ENCODE results near the gene DUXA.
"Not testable (repeated sequence)": the region's sequence is repeated elsewhere in the genome, so short reads cannot be mapped to it uniquely, and the experiment has no call there.

The DUXA gene

GRCh38 chr19:57167385-57167784 lies at the start of gene DUXA:
TSS of gene DUXA (minus strand) at chr19:57167485. CDS start at chr19:57167443, 42 bp downstream.
- no peak for DNase-seq

GRCh38 chr19:57212109-57212508 lies 44.8 kb upstream of the DUXA start:
- no peak for DNase-seq

DNA sequence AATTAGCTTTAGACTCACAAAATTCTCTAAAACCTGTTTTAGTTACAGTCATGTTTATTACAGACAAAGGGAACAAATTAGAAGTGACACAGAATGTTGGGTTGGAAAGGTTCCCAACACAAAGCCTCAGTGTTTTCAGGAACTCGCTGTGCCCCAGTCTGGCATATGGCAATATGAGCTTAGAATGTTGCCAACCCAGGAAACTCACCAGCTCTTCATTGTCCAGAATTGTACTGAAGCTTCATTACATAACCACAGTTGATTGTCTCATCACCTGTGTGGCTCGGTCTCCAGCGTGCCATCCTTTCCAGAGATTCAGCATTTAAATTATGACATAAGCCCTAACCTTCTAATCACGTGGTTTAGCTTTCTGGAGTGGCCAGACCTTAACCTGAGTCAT lies 43.1 kb upstream of the DUXA start:
- no peak for DNase-seq

DNA sequence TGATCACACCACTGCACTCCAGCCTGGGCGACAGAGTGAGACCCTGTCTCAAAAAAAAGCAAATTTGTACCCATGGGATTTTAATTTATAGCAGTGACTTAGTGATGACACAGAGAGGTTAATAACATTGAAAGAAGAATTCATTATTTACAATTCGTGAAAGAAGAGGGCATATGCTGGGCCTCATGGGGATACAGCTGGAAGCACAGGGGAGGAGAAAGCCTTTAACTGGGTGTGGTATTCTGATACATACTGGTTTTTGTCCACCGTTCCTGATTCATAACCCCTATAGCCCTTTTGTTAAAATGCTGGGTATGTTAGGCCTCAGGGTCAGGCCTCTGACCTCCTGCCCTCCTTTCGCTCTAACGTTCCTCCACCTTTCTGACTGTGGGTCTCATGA lies 34.9 kb upstream of the DUXA start:
- DNase-seq: no peak

DNA sequence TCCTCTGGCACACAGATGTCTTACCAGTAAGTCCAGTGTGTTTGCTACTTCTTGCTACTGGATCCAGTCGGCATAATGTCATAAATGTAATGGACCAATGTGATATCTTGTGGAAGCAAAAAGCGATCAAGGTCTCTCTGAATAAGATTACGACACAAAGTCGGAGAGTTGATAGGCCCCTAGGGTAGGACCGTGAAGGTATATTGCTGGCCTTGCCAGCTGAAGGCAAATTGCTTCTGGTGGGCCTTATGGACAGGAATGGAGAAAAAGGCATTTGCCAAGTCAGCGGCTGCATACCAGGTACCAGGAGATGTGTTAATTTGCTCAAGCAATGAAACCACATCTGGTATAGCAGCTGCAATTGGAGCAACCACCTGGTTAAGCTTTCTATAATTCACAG lies 30.6 kb upstream of the DUXA start:
- DNase-seq: not testable (repeated sequence)

DNA sequence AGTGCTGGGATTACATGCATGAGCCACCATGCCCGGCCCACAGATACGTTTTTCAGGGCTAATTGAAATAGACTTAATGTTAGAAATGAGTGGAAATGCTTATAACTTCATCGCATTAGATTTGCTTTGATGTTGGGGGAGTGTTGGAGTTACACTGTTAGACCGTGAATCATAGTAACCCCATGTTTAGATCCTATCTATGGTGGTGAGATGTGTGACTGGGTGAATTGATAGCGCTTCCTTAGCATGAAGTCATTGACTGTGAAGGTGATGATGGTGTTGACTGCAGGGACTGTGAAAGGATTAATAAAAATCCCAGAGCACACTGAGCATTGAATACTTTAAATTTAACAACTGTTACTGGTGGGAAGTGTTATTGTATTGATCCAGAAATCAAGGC lies 25.7 kb upstream of the DUXA start:
- DNase-seq: no peak

- no peak for DNase-seq
Observed at GRCh38 chr19:57192077-57192420, 24.8 kb upstream of the DUXA start.

DNA sequence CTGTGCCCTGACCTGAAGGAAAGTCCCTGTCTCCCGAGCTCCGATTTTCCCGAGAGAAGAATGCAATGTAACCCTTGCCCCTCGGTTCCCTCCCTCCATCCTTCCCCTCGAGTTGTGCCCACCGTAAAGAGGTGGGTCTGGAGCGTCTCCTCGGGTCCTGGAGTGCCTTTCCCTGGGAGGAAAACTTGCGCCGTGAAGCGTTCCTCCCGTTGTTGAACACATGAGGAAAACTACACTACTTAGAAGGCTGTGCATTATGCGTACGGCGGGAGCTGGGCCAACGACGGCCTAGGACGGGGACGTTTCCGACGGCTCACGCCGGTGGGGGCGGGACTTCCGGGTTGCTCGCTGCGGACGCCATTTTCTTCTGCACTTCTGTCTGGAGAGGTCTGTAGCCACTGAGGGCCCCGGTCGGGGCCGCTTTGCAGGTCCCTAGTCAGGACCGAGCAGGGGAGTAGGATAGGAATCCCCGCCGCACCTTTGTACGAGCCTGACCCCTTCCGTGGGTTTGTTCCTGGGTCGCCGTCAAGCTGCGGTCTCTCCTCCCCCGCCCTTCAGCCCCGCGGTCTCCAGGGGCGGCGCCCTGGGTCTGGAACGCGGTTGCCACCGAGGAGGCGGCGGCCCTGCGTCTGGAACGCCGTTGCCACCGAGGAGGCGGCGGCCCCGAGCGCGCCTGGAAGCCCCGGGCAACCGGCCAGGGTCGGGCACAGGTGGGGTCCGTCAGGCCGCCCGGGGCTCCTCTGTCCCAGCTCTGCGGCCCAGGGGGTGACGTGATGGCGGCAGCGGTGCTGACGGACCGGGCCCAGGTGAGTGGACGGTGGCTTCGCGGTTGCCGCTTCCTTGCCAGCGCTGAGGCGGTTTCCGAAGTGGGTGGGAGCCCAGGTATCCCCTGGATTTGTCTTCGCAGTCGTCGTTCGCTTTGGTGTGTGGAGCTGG lies 24.1 kb upstream of the DUXA start, which contains the start of gene ZNF264:
TSS of gene ZNF264 (plus strand) at position 360 of the 936 bp plus-strand sequence. CDS start at position 774, 414 bp downstream.
- peak; percentile 96 for DNase-seq

- no peak for DNase-seq
Observed at GRCh38 chr19:57190301-57190700, 23.0 kb upstream of the DUXA start.

- DNase-seq: peak; percentile 81
Observed at GRCh38 chr19:57171551-57172081, 4.3 kb upstream of the DUXA start.

- no peak for DNase-seq
Observed at GRCh38 chr19:57165846-57166245, 1.4 kb downstream of the DUXA start.

GRCh38 chr19:57161985-57162539 lies 5.2 kb downstream of the DUXA start:
- DNase-seq: no peak

GRCh38 chr19:57152921-57153320 lies 14.4 kb downstream of the DUXA start:
- no peak for DNase-seq

GRCh38 chr19:57141699-57142098 lies 25.6 kb downstream of the DUXA start:
- no peak for DNase-seq

- DNase-seq: no peak
Observed at GRCh38 chr19:57135797-57136196, 31.5 kb downstream of the DUXA start.

- not testable (repeated sequence) for DNase-seq
Observed at GRCh38 chr19:57127403-57127802, 39.9 kb downstream of the DUXA start.

DNA sequence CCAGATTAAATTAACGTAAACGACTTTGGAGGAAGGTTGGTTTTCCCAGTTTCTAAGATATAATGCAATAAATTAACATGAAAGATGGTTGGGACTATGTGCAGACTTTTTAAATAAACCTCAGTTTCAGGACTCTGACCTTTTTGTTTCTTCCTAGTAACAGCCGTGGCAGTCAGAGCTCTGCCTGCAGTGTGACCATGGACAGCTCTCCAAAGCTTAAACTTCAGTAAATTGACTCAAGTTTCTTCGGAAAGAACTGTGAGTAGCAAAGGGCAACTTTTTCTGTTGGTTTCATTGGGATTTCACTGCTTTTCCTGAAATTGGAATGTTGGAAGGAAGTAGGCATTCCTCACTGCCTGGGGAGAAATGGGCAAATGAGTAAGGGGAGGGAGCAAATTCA lies 43.4 kb downstream of the DUXA start:
- DNase-seq: no peak

DNA sequence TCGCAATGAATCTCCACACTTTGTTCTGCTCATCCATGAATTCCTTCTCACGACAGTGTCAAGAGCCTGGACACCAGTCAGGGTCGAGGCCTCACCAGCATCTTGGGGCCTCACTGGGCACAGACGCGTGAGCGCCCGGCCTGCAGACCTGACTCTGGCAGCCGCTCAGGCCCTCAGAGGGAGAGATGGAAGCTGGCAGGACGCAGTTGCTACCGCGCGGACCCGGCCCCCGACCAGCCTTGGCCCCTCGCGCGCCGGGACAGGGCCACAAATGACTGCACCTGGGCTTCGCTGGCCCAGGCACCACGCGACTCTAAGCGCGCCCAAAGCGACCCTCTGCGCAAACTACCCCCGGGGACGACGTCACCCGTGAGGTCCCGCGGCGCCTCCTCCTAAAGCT lies 48.4 kb downstream of the DUXA start:
- no peak for DNase-seq

- DNase-seq: not testable (repeated sequence)
Observed at GRCh38 chr19:57113501-57113900, 53.8 kb downstream of the DUXA start.

DNA sequence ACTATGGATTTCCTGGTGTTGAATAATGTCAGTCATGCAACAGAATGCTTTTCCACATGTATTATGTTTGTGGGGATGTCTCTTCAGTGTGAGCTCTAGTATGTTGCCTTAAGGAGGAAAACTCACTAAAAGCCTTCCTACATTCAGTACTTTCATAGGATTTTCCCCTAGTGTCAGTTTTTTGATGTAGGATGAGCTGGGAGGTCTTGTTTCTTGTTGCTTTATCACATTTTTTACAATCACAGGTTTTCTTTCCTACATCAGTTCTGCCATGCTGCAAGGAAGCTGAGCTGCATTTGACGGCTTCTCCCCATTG lies 56.0 kb downstream of the DUXA start:
- no peak for DNase-seq

DNA sequence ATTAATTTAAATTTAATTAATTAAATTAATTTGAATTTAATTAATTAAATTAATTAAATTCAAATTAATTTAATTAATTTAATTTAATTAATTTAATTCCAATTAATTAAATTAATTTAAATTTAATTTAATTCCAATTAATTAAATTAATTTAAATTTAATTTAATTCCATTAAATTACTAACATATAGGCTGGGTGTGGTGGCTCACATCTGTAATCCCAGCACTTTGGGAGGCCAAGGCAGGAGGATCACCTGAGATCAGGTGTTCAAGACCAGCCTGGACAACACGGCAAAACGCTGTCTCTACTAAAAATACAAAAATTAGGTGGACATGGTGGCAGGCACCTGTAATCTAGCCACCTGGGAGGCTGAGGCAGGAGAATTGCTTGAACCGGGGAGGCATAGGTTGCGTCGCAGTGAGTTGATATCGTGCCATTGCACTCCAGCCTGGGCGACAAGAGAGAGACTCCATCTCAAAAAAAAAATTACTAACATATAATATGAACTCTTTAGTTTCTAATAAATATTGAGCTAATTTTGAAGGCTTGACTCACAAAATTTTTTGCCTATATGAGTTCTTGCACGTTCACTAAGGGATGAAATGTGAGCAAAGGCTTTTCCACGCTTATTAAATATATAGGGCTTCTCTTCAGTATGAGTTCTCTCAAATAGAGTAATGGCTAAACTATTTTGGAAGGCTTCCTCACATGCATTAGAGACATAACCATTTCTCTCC lies 56.5 kb downstream of the DUXA start:
- DNase-seq: no peak

DNA sequence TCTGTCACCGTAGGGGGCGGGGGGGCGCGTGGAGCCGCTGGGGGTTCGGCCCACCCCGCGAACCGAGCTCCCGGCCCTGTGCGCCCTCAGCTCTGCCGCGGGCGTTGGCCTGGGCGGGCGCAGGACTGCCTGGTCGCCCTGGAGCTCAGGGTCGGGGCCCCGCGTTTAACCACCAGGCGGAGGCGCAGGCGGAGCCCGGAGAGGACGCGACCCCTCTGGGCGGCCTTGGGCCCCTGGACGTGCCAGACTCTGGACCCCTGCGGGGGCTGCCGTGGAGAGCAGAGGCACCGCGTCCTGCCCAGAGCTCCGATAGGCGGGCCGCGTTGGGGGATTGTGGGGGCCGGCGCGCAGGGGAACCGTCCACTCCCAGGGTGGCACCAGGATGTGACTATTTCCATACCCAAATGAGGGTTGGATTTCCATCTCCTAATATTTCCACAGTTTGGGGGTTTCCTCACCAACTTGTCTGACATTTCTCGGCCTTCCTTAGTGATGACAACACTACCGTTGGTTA lies 60.5 kb downstream of the DUXA start:
- DNase-seq: no peak

- no peak for DNase-seq
Observed at GRCh38 chr19:57105976-57106721, 61.1 kb downstream of the DUXA start.
